Measurements from ENCODE around the gene ATP1A4. TPM values are rescaled to one million over a fixed set of nuclear protein-coding genes. Genes with fewer than 3 reads are reported as not detected.

The ATP1A4 gene
- total RNA-seq, 1 experiment from 2014 or later = not detected

GRCh38 chr1:160129966-160130365 lies 21.4 kb upstream of the ATP1A4 start:
- Histone ChIP-seq H3K4me3 (ENCODE audit: low read depth, low read length, poor library complexity, severe bottlenecking) (no peak overlapping the region), H3K9me3 (ENCODE audit: low read depth, low read length, poor library complexity, severe bottlenecking) (no peaks in the 10 kb centered on the region), H3K4me1 (ENCODE audit: insufficient read depth, low read length, poor library complexity, severe bottlenecking) (no peaks in the 10 kb centered on the region), H3K27me3 (replicated peaks; ENCODE audit: insufficient read depth, low read depth, low read length, poor library complexity) (no peaks in the 10 kb centered on the region), H3K36me3 (ENCODE audit: insufficient read depth, low read length, poor library complexity, severe bottlenecking) (no peaks in the 10 kb centered on the region), H3K27ac (ENCODE audit: low read depth, low read length, poor library complexity, severe bottlenecking) (no peak overlapping the region)
- POLR2A ChIA-PET (ENCODE audit: low non-redundant PET) = no interaction called here
- no TSS peak for BruUV-seq (replicated peaks)
- intact Hi-C loops (cut with micrococcal nuclease; ENCODE audit: unreplicated experiment) = no loop called here
- no peak for TF ChIP-seq EZH2 (IDR thresholded peaks at IDR 0.05; ENCODE audit: borderline replicate concordance, low read depth, low read length, poor library complexity, severe bottlenecking)
- TF ChIP-seq, protein P1, sequence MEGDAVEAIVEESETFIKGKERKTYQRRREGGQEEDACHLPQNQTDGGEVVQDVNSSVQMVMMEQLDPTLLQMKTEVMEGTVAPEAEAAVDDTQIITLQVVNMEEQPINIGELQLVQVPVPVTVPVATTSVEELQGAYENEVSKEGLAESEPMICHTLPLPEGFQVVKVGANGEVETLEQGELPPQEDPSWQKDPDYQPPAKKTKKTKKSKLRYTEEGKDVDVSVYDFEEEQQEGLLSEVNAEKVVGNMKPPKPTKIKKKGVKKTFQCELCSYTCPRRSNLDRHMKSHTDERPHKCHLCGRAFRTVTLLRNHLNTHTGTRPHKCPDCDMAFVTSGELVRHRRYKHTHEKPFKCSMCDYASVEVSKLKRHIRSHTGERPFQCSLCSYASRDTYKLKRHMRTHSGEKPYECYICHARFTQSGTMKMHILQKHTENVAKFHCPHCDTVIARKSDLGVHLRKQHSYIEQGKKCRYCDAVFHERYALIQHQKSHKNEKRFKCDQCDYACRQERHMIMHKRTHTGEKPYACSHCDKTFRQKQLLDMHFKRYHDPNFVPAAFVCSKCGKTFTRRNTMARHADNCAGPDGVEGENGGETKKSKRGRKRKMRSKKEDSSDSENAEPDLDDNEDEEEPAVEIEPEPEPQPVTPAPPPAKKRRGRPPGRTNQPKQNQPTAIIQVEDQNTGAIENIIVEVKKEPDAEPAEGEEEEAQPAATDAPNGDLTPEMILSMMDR (conservative IDR thresholded peaks at IDR 0.05; ENCODE audit: low read depth, low read length) = no peak
- CTCF ChIA-PET = interaction anchor here (0.6 kb wide), 1 partner anchor 62 kb away, joined by 10 read pairs; no protein-coding TSS in a partner anchor
- DNase-seq (ENCODE audit: low spot score) = no peak

DNA sequence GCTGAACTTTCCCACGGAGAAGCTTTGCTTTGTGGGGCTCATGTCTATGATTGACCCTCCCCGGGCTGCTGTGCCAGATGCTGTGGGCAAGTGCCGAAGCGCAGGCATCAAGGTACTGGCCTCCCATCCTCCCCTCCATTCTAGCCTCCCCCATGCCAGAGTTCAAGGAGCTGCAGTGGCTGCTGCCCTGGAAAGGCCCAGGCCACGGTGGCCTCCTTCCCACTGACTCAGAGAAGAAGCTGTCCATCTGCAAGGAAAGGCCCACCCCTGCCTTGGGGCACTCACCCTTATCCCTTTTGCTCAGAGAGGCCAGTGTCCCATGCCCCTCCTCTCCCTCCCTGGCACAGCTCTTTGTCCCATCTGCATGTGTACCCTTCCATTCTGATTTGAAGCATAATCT lies 20.9 kb upstream of the ATP1A4 start:
- Histone ChIP-seq H3K4me3 (ENCODE audit: low read depth, low read length, poor library complexity, severe bottlenecking) (no peak overlapping the region), H3K27me3 (replicated peaks; ENCODE audit: insufficient read depth, low read depth, low read length, poor library complexity) (no peaks in the 10 kb centered on the region), H3K9me3 (ENCODE audit: low read depth, low read length, poor library complexity, severe bottlenecking) (no peaks in the 10 kb centered on the region), H3K36me3 (ENCODE audit: insufficient read depth, low read length, poor library complexity, severe bottlenecking) (no peaks in the 10 kb centered on the region), H3K27ac (ENCODE audit: low read depth, low read length, poor library complexity, severe bottlenecking) (no peak overlapping the region), H3K4me1 (ENCODE audit: insufficient read depth, low read length, poor library complexity, severe bottlenecking) (no peaks in the 10 kb centered on the region)
- POLR2A ChIA-PET (ENCODE audit: low non-redundant PET) = no interaction called here
- CTCF ChIA-PET = interaction anchor here (0.6 kb wide), 1 partner anchor 62 kb away, joined by 10 read pairs; no protein-coding TSS in a partner anchor
- intact Hi-C loops (cut with micrococcal nuclease; ENCODE audit: unreplicated experiment) = no loop called here
- DNase-seq (ENCODE audit: low spot score) = no peak
- TF ChIP-seq EZH2 (IDR thresholded peaks at IDR 0.05; ENCODE audit: borderline replicate concordance, low read depth, low read length, poor library complexity, severe bottlenecking) = no peak
- TF ChIP-seq, protein P1 (conservative IDR thresholded peaks at IDR 0.05; ENCODE audit: low read depth, low read length) = no peak
- no TSS peak for BruUV-seq (replicated peaks)

- BruUV-seq (replicated peaks) = no TSS peak
- TF ChIP-seq, protein P1 (conservative IDR thresholded peaks at IDR 0.05; ENCODE audit: low read depth, low read length) = no peak
- no peak for TF ChIP-seq EZH2 (IDR thresholded peaks at IDR 0.05; ENCODE audit: borderline replicate concordance, low read depth, low read length, poor library complexity, severe bottlenecking)
- intact Hi-C loops (cut with micrococcal nuclease; ENCODE audit: unreplicated experiment) = no loop called here
- Histone ChIP-seq H3K9me3 (ENCODE audit: low read depth, low read length, poor library complexity, severe bottlenecking) (no peaks in the 10 kb centered on the region), H3K4me1 (ENCODE audit: insufficient read depth, low read length, poor library complexity, severe bottlenecking) (no peaks in the 10 kb centered on the region), H3K27ac (ENCODE audit: low read depth, low read length, poor library complexity, severe bottlenecking) (no peak overlapping the region), H3K36me3 (ENCODE audit: insufficient read depth, low read length, poor library complexity, severe bottlenecking) (no peaks in the 10 kb centered on the region), H3K27me3 (replicated peaks; ENCODE audit: insufficient read depth, low read depth, low read length, poor library complexity) (no peaks in the 10 kb centered on the region), H3K4me3 (ENCODE audit: low read depth, low read length, poor library complexity, severe bottlenecking) (no peak overlapping the region)
- no peak for DNase-seq (ENCODE audit: low spot score)
- ChIA-PET POLR2A (ENCODE audit: low non-redundant PET) (no interaction called here), CTCF (no interaction called here)
These were observed 20.5 kb upstream of the ATP1A4 start for GRCh38 chr1:160130939-160131338.

Measured in A673 (cell line).